ENCODE results near the gene BTBD9. TPM values are rescaled to one million over a fixed set of nuclear protein-coding genes. Genes with fewer than 3 reads are reported as not detected.

BTBD9 gene
- total RNA-seq, 2 experiments from 2014 or later, result 6.2 to 6.4 TPM

- Mint-ChIP-seq H3K4me1 (ENCODE audit: low read depth) (peaks cover 13% of the 10 kb centered on the region), H3K4me3 (no peak overlapping the region), H3K36me3 (ENCODE audit: low read depth) (no peaks in the 10 kb centered on the region), H3K9me3 (no peaks in the 10 kb centered on the region), H3K27ac (no peak overlapping the region), H3K27me3 (no peaks in the 10 kb centered on the region)
- TF ChIP-seq, protein P1, sequence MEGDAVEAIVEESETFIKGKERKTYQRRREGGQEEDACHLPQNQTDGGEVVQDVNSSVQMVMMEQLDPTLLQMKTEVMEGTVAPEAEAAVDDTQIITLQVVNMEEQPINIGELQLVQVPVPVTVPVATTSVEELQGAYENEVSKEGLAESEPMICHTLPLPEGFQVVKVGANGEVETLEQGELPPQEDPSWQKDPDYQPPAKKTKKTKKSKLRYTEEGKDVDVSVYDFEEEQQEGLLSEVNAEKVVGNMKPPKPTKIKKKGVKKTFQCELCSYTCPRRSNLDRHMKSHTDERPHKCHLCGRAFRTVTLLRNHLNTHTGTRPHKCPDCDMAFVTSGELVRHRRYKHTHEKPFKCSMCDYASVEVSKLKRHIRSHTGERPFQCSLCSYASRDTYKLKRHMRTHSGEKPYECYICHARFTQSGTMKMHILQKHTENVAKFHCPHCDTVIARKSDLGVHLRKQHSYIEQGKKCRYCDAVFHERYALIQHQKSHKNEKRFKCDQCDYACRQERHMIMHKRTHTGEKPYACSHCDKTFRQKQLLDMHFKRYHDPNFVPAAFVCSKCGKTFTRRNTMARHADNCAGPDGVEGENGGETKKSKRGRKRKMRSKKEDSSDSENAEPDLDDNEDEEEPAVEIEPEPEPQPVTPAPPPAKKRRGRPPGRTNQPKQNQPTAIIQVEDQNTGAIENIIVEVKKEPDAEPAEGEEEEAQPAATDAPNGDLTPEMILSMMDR (IDR thresholded peaks at IDR 0.05), result no peak
- DNase-seq (no peak), ATAC-seq (no peak)
- ChIA-PET CTCF (interaction anchor here (1.5 kb wide), 1 partner anchor 20 kb away, joined by 6 read pairs; no protein-coding TSS in a partner anchor), POLR2A (no interaction called here)
- intact Hi-C loops (cut with micrococcal nuclease), result loop anchor here (10.0 kb wide), 1 partner anchor 160 kb away; no protein-coding TSS in a partner anchor
These were observed 125.3 kb downstream of the BTBD9 start for GRCh38 chr6:38514399-38514798.

GRCh38 chr6:38512211-38512610 is 127.5 kb downstream of the BTBD9 start:
- Mint-ChIP-seq H3K4me1 (ENCODE audit: low read depth) (no peaks in the 10 kb centered on the region), H3K9me3 (no peaks in the 10 kb centered on the region), H3K4me3 (no peak overlapping the region), H3K36me3 (ENCODE audit: low read depth) (no peaks in the 10 kb centered on the region), H3K27me3 (no peaks in the 10 kb centered on the region), H3K27ac (no peak overlapping the region)
- intact Hi-C loops (cut with micrococcal nuclease), result loop anchor here (10.0 kb wide), 1 partner anchor 163 kb away; no protein-coding TSS in a partner anchor
- DNase-seq (no peak), ATAC-seq (no peak)
- ChIA-PET POLR2A (interaction anchor here (0.7 to 1.0 kb wide), 2 partner anchors 52 to 456 kb away, joined by 3 to 4 read pairs; no protein-coding TSS in a partner anchor), CTCF (interaction anchor here (0.8 kb wide), 1 partner anchor 58 kb away, joined by 4 read pairs; no protein-coding TSS in a partner anchor)
- TF ChIP-seq, protein P1 (IDR thresholded peaks at IDR 0.05), result no peak

DNA sequence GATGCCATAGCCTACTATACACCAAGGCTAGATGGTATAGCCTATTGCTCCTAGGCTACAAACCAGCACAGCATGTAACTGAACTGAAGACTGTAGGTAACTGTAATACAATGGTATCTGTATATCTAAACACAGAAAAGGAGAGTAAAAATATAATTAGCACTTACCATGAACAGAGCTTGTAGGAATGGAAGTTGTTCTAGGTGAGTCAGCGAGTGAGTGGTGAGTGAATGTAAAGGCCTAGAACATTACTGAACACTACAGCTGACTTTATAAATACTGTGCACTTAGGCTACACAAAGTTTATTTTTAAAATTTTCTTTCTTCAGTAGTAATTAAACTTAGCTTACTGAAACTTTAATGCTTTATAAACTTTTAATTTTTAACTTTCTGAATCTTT is 129.5 kb downstream of the BTBD9 start:
- POLR2A ChIA-PET, result no interaction called here
- no peak for DNase-seq

GRCh38 chr6:38509713-38510112 is 130.0 kb downstream of the BTBD9 start:
- ATAC-seq (no peak), DNase-seq (no peak)
- Mint-ChIP-seq H3K36me3 (ENCODE audit: low read depth) (no peaks in the 10 kb centered on the region), H3K4me3 (no peak overlapping the region), H3K4me1 (ENCODE audit: low read depth) (no peaks in the 10 kb centered on the region), H3K9me3 (no peaks in the 10 kb centered on the region), H3K27me3 (no peaks in the 10 kb centered on the region), H3K27ac (no peak overlapping the region)
- POLR2A ChIA-PET, result no interaction called here
- CTCF ChIA-PET, result interaction anchor here (1.9 kb wide), 1 partner anchor 34 kb away, joined by 4 read pairs; no protein-coding TSS in a partner anchor
- intact Hi-C loops (cut with micrococcal nuclease), result loop anchor here (10.0 kb wide), 1 partner anchor 165 kb away; no protein-coding TSS in a partner anchor
- TF ChIP-seq, protein P1 (IDR thresholded peaks at IDR 0.05), result no peak

More for the DNA sequence above, 129.5 kb downstream of the BTBD9 start:
- intact Hi-C loops (cut with micrococcal nuclease), result loop anchor here (10.0 kb wide), 1 partner anchor 165 kb away; no protein-coding TSS in a partner anchor
- H3K27me3 Mint-ChIP-seq, result no peaks in the 10 kb centered on the region
- H3K4me3 Mint-ChIP-seq, result no peak overlapping the region
- H3K4me1 Mint-ChIP-seq (ENCODE audit: low read depth), result no peaks in the 10 kb centered on the region
- CTCF ChIA-PET, result interaction anchor here (1.6 to 1.9 kb wide), 2 partner anchors 16 to 35 kb away, joined by 4 to 9 read pairs; no protein-coding TSS in a partner anchor
- H3K9me3 Mint-ChIP-seq, result no peaks in the 10 kb centered on the region
- H3K36me3 Mint-ChIP-seq (ENCODE audit: low read depth), result no peaks in the 10 kb centered on the region
- ATAC-seq, result no peak
- TF ChIP-seq, protein P1 (IDR thresholded peaks at IDR 0.05), result no peak
- H3K27ac Mint-ChIP-seq, result no peak overlapping the region

DNA sequence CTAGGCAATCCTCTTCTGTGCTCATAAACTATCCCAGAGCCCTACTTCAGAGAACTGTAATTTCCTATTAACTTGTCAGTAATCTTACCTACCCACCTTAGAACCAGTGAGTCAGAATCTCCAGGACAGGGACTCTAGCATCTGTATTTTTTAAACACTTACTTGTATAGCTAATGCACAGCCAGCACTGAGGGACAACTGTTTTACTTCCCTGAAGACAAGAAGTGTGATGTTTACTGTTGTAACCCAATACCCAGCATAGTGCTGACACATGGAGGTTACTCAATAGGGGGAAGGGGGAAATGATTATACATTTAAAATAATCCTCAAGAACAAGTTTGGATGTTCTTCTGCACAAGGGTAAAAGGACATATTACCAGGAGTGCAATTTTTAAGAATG is 130.8 kb downstream of the BTBD9 start:
- Mint-ChIP-seq H3K4me3 (no peak overlapping the region), H3K27ac (no peak overlapping the region), H3K9me3 (no peaks in the 10 kb centered on the region), H3K27me3 (no peaks in the 10 kb centered on the region), H3K4me1 (ENCODE audit: low read depth) (no peaks in the 10 kb centered on the region), H3K36me3 (ENCODE audit: low read depth) (no peaks in the 10 kb centered on the region)
- TF ChIP-seq, protein P1 (IDR thresholded peaks at IDR 0.05), result no peak
- CTCF ChIA-PET, result interaction anchor here (1.9 kb wide), 1 partner anchor 34 kb away, joined by 4 read pairs; no protein-coding TSS in a partner anchor
- ATAC-seq (no peak), DNase-seq (no peak)
- intact Hi-C loops (cut with micrococcal nuclease), result no loop called here
- POLR2A ChIA-PET, result no interaction called here
